CD4-positive, alpha-beta T cell (primary cell): ENCODE measurements around the gene SNED1. TPM values are rescaled to one million over a fixed set of nuclear protein-coding genes. Genes with fewer than 3 reads are reported as not detected.
A peak's percentile ranks its signal among the peaks of the same experiment; 100 is the strongest.

ENCODE experiments used
- ATAC-seq: fragments of 200-7000 bp; cut with Tn5 transposase; one replicate; pipeline ENCODE4 v1.10.0; 2022; ENCODE audit warnings: mild to moderate bottlenecking; ENCODE audit not compliant: poor library complexity
- CTCF ChIA-PET: fragments of 350-600 bp; sonication (Branson Sonifier 250); formaldehyde crosslinking; loops from one replicate; lab custom pipeline; 2021; ENCODE audit warnings: antibody characterized with exemption, inconsistent platforms; lab: Charles Lee
- POLR2A ChIA-PET: fragments of 350-600 bp; sonication (Branson Sonifier 250); formaldehyde crosslinking; loops from one replicate; lab custom pipeline; 2021; ENCODE audit warnings: antibody characterized with exemption, inconsistent platforms; lab: Charles Lee
- DNase-seq, 14 experiments: peaks; one replicate each; pipeline ENCODE4 v3.0.0-alpha.2; 2013 to 2020; ENCODE audit warnings: mixed read lengths in 2 of 14
- H3K27ac ChIP-seq, 2 donors: one replicate each; pipeline versions ENCODE4 v1.5.1 to v1.7.0; 2013; ENCODE audit warnings: low read length in 2 of 2, low read depth in 1 of 2, mild to moderate bottlenecking in 1 of 2
- H3K27me3 ChIP-seq, 2 experiments: 1 replicate in 1 of 2; 2 replicates in 1 of 2; pipeline versions ENCODE4 v1.6.1 to v1.7.0; 2013; ENCODE audit warnings: low read length in 2 of 2, control low read depth in 1 of 2, mild to moderate bottlenecking in 1 of 2, moderate library complexity in 1 of 2; ENCODE audit not compliant: insufficient read depth in 2 of 2, control insufficient read depth in 1 of 2
- H3K36me3 ChIP-seq: one replicate; pipeline ENCODE4 v1.6.1; 2013; ENCODE audit warnings: low read length, control low read depth; ENCODE audit not compliant: insufficient read depth
- H3K4me1 ChIP-seq: one replicate; pipeline ENCODE4 v1.6.1; 2013; ENCODE audit warnings: low read length, control low read depth; ENCODE audit not compliant: insufficient read depth
- H3K4me3 ChIP-seq: one replicate; pipeline ENCODE4 v1.5.1; 2013; ENCODE audit warnings: mild to moderate bottlenecking, low read length, moderate library complexity
- H3K9me3 ChIP-seq, 2 experiments: 1 replicate in 1 of 2; 2 replicates in 1 of 2; pipeline versions ENCODE4 v1.6.1 to v1.7.0; 2013; ENCODE audit warnings: low read length in 2 of 2, mild to moderate bottlenecking in 2 of 2, control low read depth in 1 of 2, moderate library complexity in 1 of 2; ENCODE audit not compliant: control insufficient read depth in 1 of 2, insufficient read depth in 1 of 2
- H3K27ac Mint-ChIP-seq: one replicate; pipeline ENCODE4 v1.8.0; 2020; ENCODE audit warnings: mixed read lengths
- H3K27me3 Mint-ChIP-seq: one replicate; pipeline ENCODE4 v1.8.0; 2021; ENCODE audit warnings: mixed read lengths
- H3K36me3 Mint-ChIP-seq: one replicate; pipeline ENCODE4 v1.8.0; 2021; ENCODE audit warnings: low read depth, mixed read lengths
- H3K4me1 Mint-ChIP-seq: one replicate; pipeline ENCODE4 v1.8.0; 2021; ENCODE audit warnings: low read depth, mixed read lengths
- H3K4me3 Mint-ChIP-seq: one replicate; pipeline ENCODE4 v1.8.0; 2020; ENCODE audit warnings: mild to moderate bottlenecking, mixed read lengths
- H3K9me3 Mint-ChIP-seq: one replicate; pipeline ENCODE4 v1.8.0; 2020; ENCODE audit warnings: mixed read lengths
- CTCF ChIP-seq: fragments of 200-600 bp; IDR thresholded peaks from one replicate; pipeline ENCODE4 v1.8.0; 2022; ENCODE audit warnings: antibody characterized with exemption, mild to moderate bottlenecking
- intact Hi-C, 2 experiments: fragments of 100-400 bp; cut with DNase I in 1 of 2; cut with micrococcal nuclease in 1 of 2; formaldehyde crosslinking; loops; one replicate each; pipeline versions ENCODE4 v1.15.1 to v1.9.0; 2023 to 2025; cut with DNase I, micrococcal nuclease
- total RNA-seq, 174 experiments: library from RNA in 2 of 174; stranded (reverse) in 2 of 174; gene quantifications; one replicate each; pipeline ENCODE4 v1.2.3 and lab custom pipeline; 2021 to 2026

Gene SNED1
- total RNA-seq, 2 experiments from 2014 or later, result 42.0 to 42.7 TPM

GRCh38 chr2:240991378-240992263 is 6.8 kb upstream of the SNED1 start:
- no peaks in the 10 kb centered on the region for H3K36me3 ChIP-seq
- ChIA-PET POLR2A (no interaction called here), CTCF (no interaction called here)
- H3K27ac Mint-ChIP-seq, result no peak overlapping the region
- H3K27me3 ChIP-seq, result peaks cover 0 to 5% of the 10 kb centered on the region in 2 experiments
- intact Hi-C loops, result loop anchor here in 1 of 2 experiments (10.0 kb wide), 1 partner anchor 53 kb away; no protein-coding TSS in a partner anchor
- peaks cover 5% of the 10 kb centered on the region for H3K27me3 Mint-ChIP-seq
- H3K27ac ChIP-seq, result no peak overlapping the region
- peaks cover 0 to 3% of the 10 kb centered on the region in 2 experiments for H3K9me3 ChIP-seq
- H3K36me3 Mint-ChIP-seq, result no peaks in the 10 kb centered on the region
- ATAC-seq (no peak), DNase-seq (peak in 2 of 14 experiments; percentile 23 to 45)
- H3K4me3 Mint-ChIP-seq, result no peak overlapping the region
- no peaks in the 10 kb centered on the region for H3K4me1 Mint-ChIP-seq
- no peaks in the 10 kb centered on the region for H3K9me3 Mint-ChIP-seq
- H3K4me1 ChIP-seq, result no peaks in the 10 kb centered on the region
- H3K4me3 ChIP-seq, result no peak overlapping the region
- TF ChIP-seq CTCF, result no peak

DNA sequence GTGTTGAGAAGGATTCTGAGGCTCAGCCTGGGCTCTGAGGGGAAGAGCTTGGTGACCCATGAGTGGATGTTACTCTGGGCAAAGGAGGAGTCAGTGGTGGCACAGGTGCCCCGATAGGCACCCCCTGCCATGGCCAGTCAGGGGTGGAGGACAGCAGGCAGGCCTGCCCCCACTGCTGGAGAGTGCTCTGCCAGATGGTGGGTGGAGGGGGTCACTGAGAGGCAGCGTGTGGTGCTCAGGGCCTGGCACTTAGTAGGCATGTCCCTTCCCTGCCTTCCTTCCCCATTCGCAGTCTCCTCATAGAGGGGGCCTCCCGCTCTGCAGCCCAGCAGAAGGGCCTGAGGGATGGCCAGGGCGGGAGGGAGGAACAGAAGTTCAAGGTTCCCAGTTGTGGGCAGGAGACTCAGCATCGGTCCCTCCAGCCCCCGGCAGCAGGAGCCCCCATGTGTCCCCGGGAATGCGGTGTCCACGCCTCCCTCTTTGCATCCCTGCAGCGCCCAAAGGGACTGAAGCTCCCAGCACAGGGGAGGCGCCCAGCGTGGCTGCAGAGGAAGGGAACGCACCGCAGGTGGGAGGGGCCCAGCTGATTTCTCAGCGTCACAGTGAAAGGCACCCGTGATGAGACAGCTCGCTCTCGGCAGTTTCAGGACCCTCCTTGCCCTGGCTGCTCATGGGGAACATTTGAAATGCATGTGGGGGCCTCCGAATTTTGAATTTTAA is 5.7 kb upstream of the SNED1 start:
- peak in 2 of 14 experiments; percentile 20 to 31 for DNase-seq
- Mint-ChIP-seq H3K4me1 (peaks cover 6% of the 10 kb centered on the region), H3K27ac (no peak overlapping the region), H3K4me3 (no peak overlapping the region), H3K36me3 (peaks cover 4% of the 10 kb centered on the region), H3K9me3 (no peaks in the 10 kb centered on the region), H3K27me3 (peaks cover 15% of the 10 kb centered on the region)
- intact Hi-C loops, result loop anchor here in 1 of 2 experiments (10.0 kb wide), 1 partner anchor 52 kb away; no protein-coding TSS in a partner anchor
- Histone ChIP-seq H3K4me1 (peaks cover 2% of the 10 kb centered on the region), H3K9me3 (peaks cover 0 to 3% of the 10 kb centered on the region in 2 experiments), H3K36me3 (no peaks in the 10 kb centered on the region), H3K27ac (no peak overlapping the region), H3K27me3 (peaks cover 0 to 11% of the 10 kb centered on the region in 2 experiments), H3K4me3 (no peak overlapping the region)
- CTCF ChIA-PET, result no interaction called here
- POLR2A ChIA-PET, result no interaction called here
- ATAC-seq, result peak; percentile 39
- TF ChIP-seq CTCF, result no peak

DNA sequence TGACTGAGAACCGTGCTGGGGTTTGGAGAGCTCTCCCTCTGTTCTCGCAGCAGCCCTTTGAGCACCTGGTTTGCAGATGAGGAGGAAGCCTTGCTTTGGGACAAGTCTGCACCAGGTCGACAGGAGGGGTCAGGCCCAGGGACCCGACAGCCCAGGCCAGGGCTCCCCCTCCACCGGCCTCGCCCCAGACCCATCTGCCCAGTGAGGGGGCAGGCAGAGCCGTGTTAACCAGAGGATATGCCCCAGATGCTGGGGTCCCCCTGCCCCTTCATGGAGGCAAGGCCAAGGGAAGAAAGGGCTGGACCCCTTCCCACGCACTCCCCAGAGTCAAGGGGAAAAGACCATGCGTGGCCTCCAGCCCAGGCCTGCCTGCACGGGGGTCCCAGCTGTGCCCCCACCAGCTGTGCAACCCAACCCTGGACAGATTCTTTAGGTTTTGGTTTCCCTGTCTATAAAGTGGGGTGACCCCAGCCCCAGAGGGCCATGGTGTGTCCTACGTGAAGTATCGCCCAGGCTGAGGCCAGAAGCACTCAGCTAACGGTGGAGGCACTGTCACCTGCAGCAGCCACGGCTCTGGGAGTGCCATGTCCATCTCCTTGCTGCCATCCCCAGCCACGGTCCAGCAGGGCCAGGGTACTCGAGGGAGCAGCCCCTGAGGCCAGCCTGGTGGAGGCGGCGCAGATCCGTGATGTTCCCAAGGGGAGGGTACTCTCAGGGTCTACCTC is 4.8 kb upstream of the SNED1 start:
- Histone ChIP-seq H3K4me1 (peaks cover 9% of the 10 kb centered on the region), H3K27ac (no peak overlapping the region), H3K36me3 (no peaks in the 10 kb centered on the region), H3K4me3 (no peak overlapping the region), H3K27me3 (peaks cover 0 to 16% of the 10 kb centered on the region in 2 experiments), H3K9me3 (peaks cover 0 to 3% of the 10 kb centered on the region in 2 experiments)
- CTCF ChIA-PET, result no interaction called here
- Mint-ChIP-seq H3K9me3 (no peaks in the 10 kb centered on the region), H3K27ac (no peak overlapping the region), H3K4me1 (peaks cover 6% of the 10 kb centered on the region), H3K4me3 (no peak overlapping the region), H3K36me3 (peaks cover 4% of the 10 kb centered on the region), H3K27me3 (peaks cover 15% of the 10 kb centered on the region)
- intact Hi-C loops, result loop anchor here in 1 of 2 experiments (10.0 kb wide), 1 partner anchor 51 kb away; no protein-coding TSS in a partner anchor
- TF ChIP-seq CTCF, result no peak
- POLR2A ChIA-PET, result no interaction called here
- DNase-seq (no peak), ATAC-seq (no peak)
